ENCODE data around the gene TRIM5.
"Not testable (repeated sequence)": the region's sequence is repeated elsewhere in the genome, so short reads cannot be mapped to it uniquely, and the experiment has no call there.

Gene TRIM5

GRCh38 chr11:5684646-5685362 lies at the start of gene TRIM5:
Gene TRIM5, minus strand, starts transcription at chr11:5685074. Its CDS starts 4,897 bp downstream, at chr11:5680177.
- peak; percentile 92 for DNase-seq (ENCODE audit: low spot score)

DNA sequence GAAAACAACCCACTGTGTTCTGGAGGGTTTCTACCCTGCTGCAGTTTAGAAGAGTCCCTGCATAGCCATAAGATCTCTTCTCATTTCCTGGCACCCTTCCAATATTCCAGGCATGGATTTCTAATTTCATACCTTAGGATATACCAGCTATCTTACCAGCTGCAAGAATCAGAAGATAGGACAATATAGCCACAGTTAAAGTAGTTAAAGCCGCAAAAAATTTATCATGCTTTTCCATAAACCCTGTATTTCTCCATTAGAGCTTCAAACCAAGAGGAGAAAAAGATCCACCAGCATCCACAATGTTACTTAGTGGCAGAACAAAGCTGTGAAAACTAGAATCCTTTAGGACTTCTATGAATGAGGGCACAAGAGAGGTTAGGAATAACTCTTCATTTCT lies 42.8 kb upstream of the TRIM5 start:
- no peak for DNase-seq (ENCODE audit: low spot score)

DNA sequence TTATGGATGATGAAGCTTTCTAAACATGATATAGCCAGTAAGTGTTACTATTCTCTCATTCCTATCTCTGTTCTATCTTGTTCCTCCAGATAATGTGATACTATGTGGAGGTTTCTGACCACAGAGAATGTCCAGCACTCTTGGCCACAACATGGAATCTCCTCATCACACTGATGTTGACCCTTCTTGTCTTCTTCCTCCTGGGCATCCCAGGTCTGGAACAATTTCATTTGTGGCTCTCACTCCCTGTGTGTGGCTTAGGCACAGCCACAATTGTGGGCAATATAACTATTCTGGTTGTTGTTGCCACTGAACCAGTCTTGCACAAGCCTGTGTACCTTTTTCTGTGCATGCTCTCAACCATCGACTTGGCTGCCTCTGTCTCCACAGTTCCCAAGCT lies 41.5 kb upstream of the TRIM5 start:
- no peak for DNase-seq (ENCODE audit: low spot score)

DNA sequence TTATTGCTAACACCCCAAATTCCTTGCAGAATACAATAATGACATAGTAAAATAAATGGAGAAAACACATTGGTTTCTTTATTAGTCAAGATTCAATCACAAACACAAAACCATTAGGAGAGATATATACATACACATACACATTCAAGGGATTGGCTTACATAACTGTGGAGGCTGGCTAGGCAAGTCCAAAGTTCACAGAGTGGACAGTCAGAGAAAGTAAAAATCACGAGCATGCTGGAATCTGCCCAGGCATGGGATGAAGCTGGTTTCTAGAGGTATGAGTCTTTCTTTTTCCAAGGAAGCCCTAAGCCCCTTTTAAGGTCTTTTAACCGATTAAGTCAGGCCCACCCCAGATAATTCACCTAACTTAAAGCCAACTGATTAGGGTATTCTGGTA lies 37.7 kb upstream of the TRIM5 start:
- DNase-seq (ENCODE audit: low spot score): peak; percentile 6

DNA sequence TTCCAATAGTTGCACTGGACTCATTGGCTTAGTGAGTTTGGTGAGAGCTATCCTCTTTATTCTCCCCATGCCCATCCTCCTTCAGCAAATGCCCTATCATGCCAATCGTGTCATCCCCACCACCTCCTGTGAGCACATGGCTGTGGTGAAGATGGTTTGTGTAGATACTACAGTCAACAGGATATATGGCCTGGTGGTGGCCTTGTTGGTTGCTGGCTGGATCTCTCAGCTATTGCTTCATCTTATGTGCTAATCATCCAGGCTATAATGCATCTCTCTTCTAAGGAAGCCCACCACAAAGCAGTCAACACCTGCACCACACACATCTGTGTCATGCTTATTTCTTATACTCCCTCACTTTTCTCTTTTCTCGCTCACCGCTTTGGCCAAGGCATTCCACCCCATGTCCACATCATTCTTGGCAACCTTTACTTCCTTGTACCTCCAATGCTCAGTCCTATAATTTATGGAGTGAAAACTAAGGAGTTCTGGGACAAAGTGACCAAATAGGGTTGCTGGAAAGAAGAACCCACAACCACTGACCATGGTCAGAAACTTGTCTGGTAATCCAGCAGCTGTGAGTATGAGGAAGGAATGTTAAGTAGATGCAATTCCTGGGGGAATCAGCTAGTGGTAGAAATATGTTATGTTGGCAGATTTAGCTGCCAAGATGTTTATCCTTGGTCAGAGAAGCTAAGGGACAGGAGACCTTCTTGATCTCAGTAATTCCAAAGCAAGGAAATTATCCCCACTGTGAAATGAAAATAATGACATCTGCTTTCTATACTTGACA lies 35.0 kb upstream of the TRIM5 start:
- no peak for DNase-seq (ENCODE audit: low spot score)

DNA sequence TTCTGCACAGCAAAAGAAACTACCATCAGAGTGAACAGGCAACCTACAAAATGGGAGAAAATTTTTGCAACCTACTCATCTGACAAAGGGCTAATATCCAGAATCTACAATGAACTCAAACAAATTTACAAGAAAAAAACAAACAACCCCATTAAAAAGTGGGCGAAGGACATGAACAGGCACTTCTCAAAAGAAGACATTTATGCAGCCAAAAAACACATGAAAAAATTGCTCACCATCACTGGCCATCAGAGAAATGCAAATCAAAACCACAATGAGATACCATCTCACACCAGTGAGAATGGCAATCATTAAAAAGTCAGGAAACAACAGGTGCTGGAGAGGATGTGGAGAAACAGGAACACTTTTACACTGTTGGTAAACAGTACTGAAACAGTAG lies 31.6 kb upstream of the TRIM5 start:
- DNase-seq (ENCODE audit: low spot score): not testable (repeated sequence)

DNA sequence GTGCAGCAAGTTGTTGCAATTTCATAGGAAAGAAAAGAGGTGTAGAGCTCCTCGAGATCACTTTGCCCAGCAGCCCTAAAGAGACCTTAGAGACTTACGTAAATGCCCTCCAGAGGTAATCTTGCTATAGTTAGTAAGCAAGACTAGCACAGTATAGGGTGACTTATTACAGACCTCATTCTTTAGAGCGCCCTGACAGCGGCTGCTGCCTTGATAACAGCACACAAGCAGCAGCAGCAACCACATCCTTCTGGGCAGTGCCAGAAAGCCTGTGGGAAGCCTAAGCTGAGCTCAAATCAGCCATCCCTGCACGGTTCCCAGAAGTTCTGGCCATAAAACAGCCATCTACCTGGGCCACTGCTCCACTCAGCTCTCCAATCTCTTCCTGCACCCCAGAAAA lies 28.8 kb upstream of the TRIM5 start:
- no peak for DNase-seq (ENCODE audit: low spot score)

- DNase-seq (ENCODE audit: low spot score): no peak
Observed at GRCh38 chr11:5712507-5712906, 27.6 kb upstream of the TRIM5 start.

DNA sequence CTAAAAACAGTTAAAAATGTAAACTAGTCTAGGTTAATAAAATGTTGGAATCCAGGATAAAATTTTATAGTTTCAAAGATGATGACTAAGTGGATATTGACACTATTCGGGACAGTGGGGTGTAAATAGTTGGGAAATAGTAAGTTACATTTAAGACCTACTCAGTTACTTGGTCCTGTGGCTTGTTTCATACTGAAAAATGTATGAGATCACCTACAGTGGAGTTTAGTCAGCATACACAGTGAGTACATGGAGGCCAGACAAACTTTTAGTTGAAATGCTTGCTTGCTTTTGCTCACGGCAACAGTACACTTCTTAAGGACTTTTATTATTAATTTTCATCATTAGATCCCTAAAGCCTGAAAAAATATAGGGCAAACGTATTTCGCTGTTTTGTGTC lies 20.8 kb upstream of the TRIM5 start:
- no peak for DNase-seq (ENCODE audit: low spot score)

- no peak for DNase-seq (ENCODE audit: low spot score)
Observed at GRCh38 chr11:5703741-5704536, 19.1 kb upstream of the TRIM5 start.

- DNase-seq (ENCODE audit: low spot score): no peak
Observed at GRCh38 chr11:5701055-5701577, 16.2 kb upstream of the TRIM5 start.

DNA sequence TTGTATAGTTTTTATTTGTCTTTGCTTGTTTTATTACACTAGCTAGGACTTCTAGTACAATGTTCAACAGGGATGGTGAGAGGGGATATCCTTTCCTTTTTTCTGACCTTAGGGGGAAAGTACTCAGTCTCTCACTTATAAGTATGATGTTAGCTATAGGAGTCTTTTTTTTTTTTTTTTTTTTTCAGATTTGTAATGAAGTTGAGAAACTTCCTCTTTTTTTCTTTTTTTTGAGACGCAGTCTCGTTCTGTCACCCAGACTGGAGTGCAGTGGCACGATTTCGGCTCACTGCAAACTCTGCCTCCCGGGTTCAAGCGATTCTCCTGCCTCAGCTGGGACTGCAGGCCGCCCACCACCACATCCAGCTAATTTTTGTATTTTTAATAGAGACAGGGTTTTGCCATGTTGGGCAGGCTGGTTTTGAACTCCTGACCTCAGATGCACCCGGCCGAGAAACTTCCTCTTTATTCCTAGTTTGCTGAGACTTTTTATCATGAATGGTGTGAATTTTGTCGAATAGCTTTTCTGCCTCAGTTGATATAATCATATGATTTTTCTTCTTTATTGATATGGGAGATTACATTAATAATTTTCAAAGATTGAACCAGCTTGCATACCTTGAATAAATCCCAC lies 15.7 kb upstream of the TRIM5 start:
- no peak for DNase-seq (ENCODE audit: low spot score)

DNA sequence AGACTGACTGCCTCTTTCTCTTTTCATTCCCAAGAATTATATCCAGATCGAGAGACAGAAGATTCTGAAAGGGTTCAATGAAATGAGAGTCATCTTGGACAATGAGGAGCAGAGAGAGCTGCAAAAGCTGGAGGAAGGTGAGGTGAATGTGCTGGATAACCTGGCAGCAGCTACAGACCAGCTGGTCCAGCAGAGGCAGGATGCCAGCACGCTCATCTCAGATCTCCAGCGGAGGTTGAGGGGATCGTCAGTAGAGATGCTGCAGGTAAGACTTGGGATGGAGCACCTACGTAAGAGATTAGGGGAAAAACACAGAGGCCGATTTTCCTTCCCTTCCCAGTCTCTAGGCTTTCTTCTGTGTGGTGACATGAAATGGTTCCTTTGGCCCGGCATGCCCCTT lies 13.4 kb upstream of the TRIM5 start:
- no peak for DNase-seq (ENCODE audit: low spot score)

DNA sequence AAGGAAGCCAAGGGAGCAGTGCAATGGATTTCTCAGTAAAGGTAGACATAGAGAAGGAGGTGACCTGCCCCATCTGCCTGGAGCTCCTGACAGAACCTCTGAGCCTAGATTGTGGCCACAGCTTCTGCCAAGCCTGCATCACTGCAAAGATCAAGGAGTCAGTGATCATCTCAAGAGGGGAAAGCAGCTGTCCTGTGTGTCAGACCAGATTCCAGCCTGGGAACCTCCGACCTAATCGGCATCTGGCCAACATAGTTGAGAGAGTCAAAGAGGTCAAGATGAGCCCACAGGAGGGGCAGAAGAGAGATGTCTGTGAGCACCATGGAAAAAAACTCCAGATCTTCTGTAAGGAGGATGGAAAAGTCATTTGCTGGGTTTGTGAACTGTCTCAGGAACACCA lies 11.3 kb upstream of the TRIM5 start:
- DNase-seq (ENCODE audit: low spot score): no peak

DNA sequence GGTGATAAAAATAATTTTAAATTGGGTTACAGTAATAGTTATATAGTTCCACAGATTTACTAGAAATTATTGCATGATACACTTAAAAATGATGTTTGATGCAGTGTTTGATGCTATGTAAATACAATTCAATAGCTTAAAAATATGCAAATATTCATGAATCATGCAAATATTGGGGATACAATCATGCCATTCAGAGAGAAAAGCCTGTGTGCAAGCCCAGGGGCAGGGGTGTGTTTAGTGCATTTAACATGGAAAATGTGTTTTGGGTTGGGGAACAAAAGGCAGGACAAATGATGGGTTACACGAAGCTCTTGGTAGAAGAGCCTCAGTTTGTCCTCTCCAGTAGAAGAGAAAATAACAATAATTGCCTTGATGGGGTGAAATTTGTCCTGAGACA lies 10.7 kb upstream of the TRIM5 start:
- no peak for DNase-seq (ENCODE audit: low spot score)

GRCh38 chr11:5694642-5695041 lies 9.8 kb upstream of the TRIM5 start:
- no peak for DNase-seq (ENCODE audit: low spot score)

DNA sequence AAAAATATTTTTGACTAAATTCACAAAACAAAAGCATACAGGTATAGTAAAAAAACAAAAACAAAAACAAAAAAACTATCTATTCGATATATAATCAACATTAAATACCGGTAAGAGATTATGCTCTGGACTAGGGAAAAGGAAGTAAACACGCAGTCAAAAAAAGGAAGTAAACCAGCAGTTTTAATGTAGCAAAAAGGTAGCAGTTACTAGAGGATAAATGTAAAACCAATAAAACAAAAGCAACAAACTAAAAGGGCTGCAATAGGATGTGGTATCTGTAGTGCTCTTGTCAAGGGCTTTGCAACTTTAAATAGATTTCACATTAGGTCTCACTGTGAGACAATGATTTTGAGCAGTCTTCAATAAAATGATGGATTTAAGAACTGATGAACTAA lies 7.1 kb upstream of the TRIM5 start:
- no peak for DNase-seq (ENCODE audit: low spot score)

DNA sequence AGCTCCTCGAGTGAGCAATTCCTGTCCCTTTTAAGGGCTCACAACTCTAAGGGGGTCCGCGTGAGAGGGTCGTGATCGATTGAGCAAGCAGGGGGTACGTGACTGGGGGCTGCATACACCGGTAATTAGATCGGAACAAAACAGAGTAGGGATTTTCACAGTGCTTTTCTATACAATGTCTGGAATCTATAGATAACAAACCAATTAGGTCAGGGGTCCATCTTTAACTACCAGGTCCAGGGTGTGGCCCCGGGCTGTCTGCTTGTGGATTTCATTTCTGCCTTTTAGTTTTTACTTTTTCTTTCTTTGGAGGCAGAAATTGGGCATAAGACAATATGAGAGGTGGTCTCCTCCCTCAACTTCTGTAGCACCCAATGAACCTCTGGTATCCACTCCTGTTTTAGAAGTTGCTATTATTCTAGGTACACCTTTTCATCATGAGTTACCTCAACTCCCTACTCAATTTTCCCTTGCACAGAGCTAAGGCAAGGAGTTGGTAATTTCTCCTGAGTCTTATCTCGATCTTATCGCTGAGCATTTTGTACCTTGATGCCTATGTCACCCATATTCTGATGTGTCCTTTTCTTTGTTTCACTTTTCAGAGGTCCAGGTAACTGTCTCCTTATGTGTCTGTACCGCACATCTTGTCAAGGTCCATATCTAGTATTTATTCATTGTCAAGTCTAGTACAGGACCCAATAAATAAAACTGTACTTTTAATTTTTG lies 6.5 kb upstream of the TRIM5 start:
- not testable (repeated sequence) for DNase-seq (ENCODE audit: low spot score)

DNA sequence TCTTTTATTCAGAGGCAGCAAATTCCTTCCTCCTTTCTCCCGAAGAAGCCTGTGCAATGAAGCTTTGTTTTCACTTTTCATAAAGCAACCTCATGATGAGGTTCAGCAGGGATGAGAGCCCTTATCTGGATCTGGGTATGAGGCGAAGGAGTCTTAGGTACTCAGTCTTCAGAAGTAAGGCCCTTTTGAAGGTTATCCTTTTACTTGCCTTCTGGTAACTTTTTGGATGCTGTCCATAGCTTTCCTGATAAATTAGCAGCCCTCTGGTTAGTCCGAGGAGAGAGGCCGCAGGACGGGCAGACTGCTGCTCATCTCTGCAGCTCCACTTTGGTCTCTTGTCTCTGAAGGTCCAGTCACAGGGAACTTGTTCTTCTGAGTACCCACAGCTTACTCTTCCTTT lies 5.9 kb upstream of the TRIM5 start:
- DNase-seq (ENCODE audit: low spot score): no peak

- no peak for DNase-seq (ENCODE audit: low spot score)
Observed at GRCh38 chr11:5690216-5690615, 5.3 kb upstream of the TRIM5 start.

DNA sequence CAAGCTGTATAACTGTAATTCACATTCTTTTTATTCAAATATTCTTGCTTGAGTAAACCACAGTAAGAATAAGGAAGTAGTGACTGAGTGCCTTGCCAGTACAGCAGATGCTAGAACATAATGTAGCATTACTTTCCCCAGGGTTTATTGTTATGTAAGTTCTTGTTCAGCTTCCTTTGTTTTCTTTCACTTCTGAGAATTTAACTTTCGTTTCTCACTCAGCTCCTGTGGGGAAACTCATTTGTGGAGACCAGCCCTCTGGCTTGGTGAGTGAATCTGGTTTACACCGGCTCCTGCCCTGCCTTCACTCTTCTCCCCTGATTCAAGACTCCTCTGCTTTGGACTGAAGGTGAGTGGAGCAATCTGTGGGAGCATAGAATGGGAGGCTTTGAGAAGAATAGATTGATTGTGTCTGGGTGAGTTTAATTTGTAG lies 4.7 kb upstream of the TRIM5 start, which contains the start of gene TRIM22:
Gene TRIM22 (plus strand): TSS at position 240 of the 433 bp plus-strand sequence. CDS start 6,443 bp downstream, outside the sequence.
- no peak for DNase-seq (ENCODE audit: low spot score)

All from HuH-7 (cell line).